Activated T-helper 2 cell treated with anti-CD3 and anti-CD28 coated beads, Interferon-gamma antibody, Interleukin-2, Interleukin-4, amounts not matched to agents 10 μg/mL and 5 μg/mL and 100 μg/mL, durations not matched to agents 14 hours and 24 hours and 36 hours (primary cell): ENCODE data around the gene SERP1. TPM values are rescaled to one million over a fixed set of nuclear protein-coding genes. Genes with fewer than 3 reads are reported as not detected.

ENCODE experiments used
- DNase-seq: peaks from one replicate; pipeline ENCODE4 v3.0.0; 2021; ENCODE audit warnings: low spot score
- H3K27ac Mint-ChIP-seq: one replicate; pipeline ENCODE4 v1.8.0; 2021; ENCODE audit warnings: mixed read lengths
- H3K27me3 Mint-ChIP-seq: one replicate; pipeline ENCODE4 v1.8.0; 2021; ENCODE audit warnings: low read depth, mixed read lengths
- H3K36me3 Mint-ChIP-seq: one replicate; pipeline ENCODE4 v1.8.0; 2021; ENCODE audit warnings: low read depth, mixed read lengths
- H3K4me1 Mint-ChIP-seq: one replicate; pipeline ENCODE4 v1.8.0; 2021; ENCODE audit warnings: low read depth, mixed read lengths
- H3K4me3 Mint-ChIP-seq: one replicate; pipeline ENCODE4 v1.8.0; 2021; ENCODE audit warnings: low read depth, mild to moderate bottlenecking, moderate library complexity, mixed read lengths
- H3K9me3 Mint-ChIP-seq: one replicate; pipeline ENCODE4 v1.8.0; 2021; ENCODE audit warnings: mixed read lengths
- intact Hi-C: fragments of 100-400 bp; cut with micrococcal nuclease; formaldehyde crosslinking; loops from one replicate; pipeline ENCODE4 v1.15.1; 2023
- total RNA-seq: library from RNA; stranded (reverse); gene quantifications from 2 replicates; pipeline ENCODE4 v1.2.3, GENCODE V29; 2022

SERP1 gene
- total RNA-seq, 1 donor from 2014 or later = 89.2 TPM

DNA sequence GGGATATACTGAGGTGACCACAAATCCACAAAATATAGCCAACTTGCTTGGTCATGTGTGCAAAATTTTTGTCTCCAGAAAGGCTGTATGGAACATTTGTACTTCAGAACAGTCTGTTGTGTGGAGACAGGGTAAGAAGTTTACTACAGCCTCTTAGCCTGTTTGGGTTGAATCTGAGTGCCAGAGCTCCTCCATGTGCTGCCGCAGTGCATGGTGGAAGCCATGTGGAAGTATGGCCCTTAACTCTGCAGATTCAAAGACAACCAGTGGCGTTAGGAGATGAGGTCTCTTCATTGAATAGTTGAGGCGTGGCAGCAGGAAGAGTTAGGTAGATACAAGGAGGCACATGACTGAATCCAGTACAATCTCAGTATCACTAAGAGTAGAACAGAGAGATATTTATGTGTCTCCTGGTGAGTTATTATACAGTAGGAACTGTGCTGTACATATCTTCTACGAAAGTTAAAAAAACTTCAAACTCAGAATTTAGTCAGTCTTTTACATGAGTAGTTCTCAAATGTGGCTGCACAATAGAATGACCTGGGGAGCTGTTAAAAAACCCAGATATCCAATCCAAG is 9.7 kb upstream of the SERP1 start:
- no peaks in the 10 kb centered on the region for H3K9me3 Mint-ChIP-seq
- intact Hi-C loops = no loop called here
- no peaks in the 10 kb centered on the region for H3K27me3 Mint-ChIP-seq
- no peak overlapping the region for H3K4me3 Mint-ChIP-seq
- no peak for DNase-seq
- H3K36me3 Mint-ChIP-seq = peaks cover 66% of the 10 kb centered on the region
- H3K4me1 Mint-ChIP-seq = peaks cover 39% of the 10 kb centered on the region
- H3K27ac Mint-ChIP-seq = no peak overlapping the region

DNA sequence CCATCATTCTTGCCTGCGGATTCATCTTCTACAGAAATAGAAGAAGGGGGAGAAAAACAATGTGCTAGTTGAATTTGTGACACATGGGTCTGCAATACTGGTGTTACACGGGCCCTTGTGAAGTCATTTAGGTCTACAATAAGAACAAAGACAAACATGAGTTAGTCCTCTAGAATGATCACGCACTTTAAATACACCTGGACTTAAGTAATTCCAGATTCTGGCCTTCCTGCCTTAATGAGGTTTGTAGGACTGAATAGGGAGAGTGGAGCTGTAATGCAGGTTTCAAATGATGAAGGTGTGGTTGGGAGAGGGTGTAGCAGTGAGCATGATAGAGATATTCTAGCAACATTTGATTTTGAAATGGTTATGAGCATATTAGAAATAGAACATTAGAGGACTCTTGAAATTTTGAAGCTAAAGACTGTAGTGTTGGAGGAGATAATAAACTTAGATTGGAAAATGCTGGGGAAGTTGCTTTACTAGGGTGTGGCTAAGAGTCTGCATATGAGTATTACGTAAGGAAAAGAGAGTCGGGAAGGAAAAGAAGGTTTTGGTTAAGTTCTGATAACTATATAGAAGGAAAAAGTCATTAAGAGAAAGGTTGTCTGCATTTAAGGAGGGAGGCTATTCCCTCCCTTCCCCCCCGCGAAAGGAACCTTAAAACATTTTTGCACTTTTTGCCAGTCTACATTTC is 897 bp upstream of the SERP1 start:
- Mint-ChIP-seq H3K4me3 (peak overlapping the region; percentile 97), H3K27ac (peak overlapping the region; percentile 92), H3K9me3 (no peaks in the 10 kb centered on the region), H3K27me3 (no peaks in the 10 kb centered on the region), H3K4me1 (peaks cover 53% of the 10 kb centered on the region), H3K36me3 (peaks cover 67% of the 10 kb centered on the region)
- intact Hi-C loops = loop anchor here (1.0 to 10.0 kb wide), 4 partner anchors 36 to 794 kb away; partner anchors contain the start of genes COMMD2 and MED12L
- DNase-seq = no peak

- peaks cover 55% of the 10 kb centered on the region for H3K4me1 Mint-ChIP-seq
- peaks cover 75% of the 10 kb centered on the region for H3K36me3 Mint-ChIP-seq
- DNase-seq = peak; percentile 50
- H3K4me3 Mint-ChIP-seq = peak overlapping the region; percentile 97
- intact Hi-C loops = loop anchor here (1.0 to 10.0 kb wide), 7 partner anchors 58 to 793 kb away; partner anchors contain the start of genes COMMD2, ERICH6, MED12L and SELENOT
- H3K27ac Mint-ChIP-seq = peak overlapping the region; percentile 92
- H3K27me3 Mint-ChIP-seq = no peaks in the 10 kb centered on the region
- no peaks in the 10 kb centered on the region for H3K9me3 Mint-ChIP-seq
These were observed 674 bp downstream of the SERP1 start for GRCh38 chr3:150545419-150546225.

DNA sequence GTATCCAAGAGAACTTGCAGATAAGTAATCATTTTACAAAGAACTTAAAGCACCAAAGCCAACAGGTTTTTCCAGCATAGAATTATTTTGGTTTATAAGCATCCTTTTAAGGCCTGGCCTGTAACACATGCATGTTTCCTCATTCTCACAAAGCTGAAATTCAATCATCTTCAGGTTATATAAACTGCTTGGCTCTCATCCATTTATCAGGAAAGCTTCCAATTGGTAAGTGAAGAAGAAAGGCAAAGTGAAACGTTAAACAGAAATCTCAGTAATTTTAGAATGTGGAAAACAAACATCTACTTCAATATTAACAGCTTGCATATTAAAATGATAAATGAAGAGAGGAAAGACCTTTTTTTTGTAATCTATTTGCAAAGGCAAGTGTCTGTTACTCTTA is 1.6 kb downstream of the SERP1 start:
- Mint-ChIP-seq H3K4me3 (peak overlapping the region; percentile 97), H3K4me1 (peaks cover 51% of the 10 kb centered on the region), H3K9me3 (no peaks in the 10 kb centered on the region), H3K27me3 (no peaks in the 10 kb centered on the region), H3K36me3 (peaks cover 72% of the 10 kb centered on the region), H3K27ac (no peak overlapping the region)
- intact Hi-C loops = loop anchor here (5.0 to 10.0 kb wide), 2 partner anchors 543 to 760 kb away; partner anchors contain the start of gene MED12L
- DNase-seq = no peak

DNA sequence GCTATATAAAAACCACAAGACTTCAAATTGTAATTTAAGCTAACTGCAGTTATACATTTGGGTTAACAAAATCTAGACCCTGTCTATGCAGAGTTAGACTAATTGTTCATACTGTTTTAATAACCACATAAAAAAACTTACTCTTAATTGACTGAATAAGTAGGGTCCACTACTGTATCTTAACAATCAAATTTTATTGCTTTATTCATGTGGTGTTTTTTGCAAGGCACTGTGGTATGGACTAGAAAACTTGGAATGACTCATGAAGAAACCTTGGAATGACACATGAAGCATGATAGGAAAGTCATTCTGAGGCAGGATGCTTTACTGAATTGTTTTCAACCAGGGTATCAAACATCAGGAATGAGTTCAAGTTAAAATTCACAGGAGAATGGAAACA is 2.3 kb downstream of the SERP1 start:
- peaks cover 48% of the 10 kb centered on the region for H3K4me1 Mint-ChIP-seq
- no peaks in the 10 kb centered on the region for H3K27me3 Mint-ChIP-seq
- H3K36me3 Mint-ChIP-seq = peaks cover 71% of the 10 kb centered on the region
- peak overlapping the region; percentile 97 for H3K4me3 Mint-ChIP-seq
- H3K9me3 Mint-ChIP-seq = no peaks in the 10 kb centered on the region
- no peak for DNase-seq
- intact Hi-C loops = loop anchor here (10.0 kb wide), 1 partner anchor 761 kb away; no protein-coding TSS in a partner anchor
- peak overlapping the region; percentile 52 for H3K27ac Mint-ChIP-seq

DNA sequence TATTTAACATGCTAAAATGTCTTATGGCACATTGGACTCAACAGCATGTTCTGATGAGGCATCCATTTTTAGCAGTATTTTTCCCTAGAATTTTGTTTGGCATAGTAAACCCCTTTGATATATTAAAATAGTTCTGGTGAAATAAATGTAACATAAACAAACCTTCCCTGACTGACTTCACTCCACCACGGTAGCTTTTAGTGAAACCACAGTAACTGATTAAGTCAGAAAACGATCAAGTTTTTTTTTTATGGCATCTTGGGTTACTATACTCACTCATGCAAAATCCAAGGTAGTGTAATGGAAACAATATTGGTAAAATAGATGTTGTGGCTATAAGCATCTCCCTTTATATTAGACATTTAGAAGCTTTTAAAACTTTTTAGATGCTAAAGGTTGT is 2.8 kb downstream of the SERP1 start:
- Mint-ChIP-seq H3K9me3 (no peaks in the 10 kb centered on the region), H3K27me3 (no peaks in the 10 kb centered on the region), H3K27ac (no peak overlapping the region), H3K4me1 (peaks cover 45% of the 10 kb centered on the region), H3K36me3 (peaks cover 66% of the 10 kb centered on the region), H3K4me3 (peak overlapping the region; percentile 97)
- intact Hi-C loops = loop anchor here (1.0 to 10.0 kb wide), 2 partner anchors 209 to 761 kb away; no protein-coding TSS in a partner anchor
- no peak for DNase-seq

DNA sequence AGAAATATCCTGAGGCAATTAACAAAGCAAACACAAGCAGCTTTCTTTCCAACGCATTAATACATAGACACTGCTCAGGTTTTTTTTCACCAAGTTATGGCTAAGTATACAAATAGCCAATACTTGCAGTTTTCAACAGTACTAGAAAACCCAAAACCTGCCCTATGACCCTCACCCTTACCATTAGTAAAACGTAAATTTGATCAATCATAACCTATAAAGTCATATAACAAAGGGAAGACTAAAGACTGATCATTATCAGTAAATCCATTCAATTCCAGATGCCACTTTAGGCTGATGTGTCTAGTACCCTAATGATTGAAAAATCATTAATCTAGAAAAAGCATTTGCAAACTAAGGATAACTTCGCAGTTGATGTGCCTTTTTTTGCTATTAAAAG is 3.2 kb downstream of the SERP1 start:
- Mint-ChIP-seq H3K36me3 (peaks cover 62% of the 10 kb centered on the region), H3K9me3 (no peaks in the 10 kb centered on the region), H3K4me3 (no peak overlapping the region), H3K4me1 (peaks cover 41% of the 10 kb centered on the region), H3K27ac (no peak overlapping the region), H3K27me3 (no peaks in the 10 kb centered on the region)
- DNase-seq = no peak
- intact Hi-C loops = loop anchor here (1.0 to 10.0 kb wide), 2 partner anchors 209 to 762 kb away; no protein-coding TSS in a partner anchor

- no peak overlapping the region for H3K27ac Mint-ChIP-seq
- no peak overlapping the region for H3K4me3 Mint-ChIP-seq
- no peak for DNase-seq
- H3K9me3 Mint-ChIP-seq = no peaks in the 10 kb centered on the region
- peaks cover 32% of the 10 kb centered on the region for H3K4me1 Mint-ChIP-seq
- peaks cover 54% of the 10 kb centered on the region for H3K36me3 Mint-ChIP-seq
- intact Hi-C loops = loop anchor here (10.0 kb wide), 1 partner anchor 764 kb away; no protein-coding TSS in a partner anchor
- H3K27me3 Mint-ChIP-seq = no peaks in the 10 kb centered on the region
These were observed 5.3 kb downstream of the SERP1 start for GRCh38 chr3:150540991-150541390.

DNA sequence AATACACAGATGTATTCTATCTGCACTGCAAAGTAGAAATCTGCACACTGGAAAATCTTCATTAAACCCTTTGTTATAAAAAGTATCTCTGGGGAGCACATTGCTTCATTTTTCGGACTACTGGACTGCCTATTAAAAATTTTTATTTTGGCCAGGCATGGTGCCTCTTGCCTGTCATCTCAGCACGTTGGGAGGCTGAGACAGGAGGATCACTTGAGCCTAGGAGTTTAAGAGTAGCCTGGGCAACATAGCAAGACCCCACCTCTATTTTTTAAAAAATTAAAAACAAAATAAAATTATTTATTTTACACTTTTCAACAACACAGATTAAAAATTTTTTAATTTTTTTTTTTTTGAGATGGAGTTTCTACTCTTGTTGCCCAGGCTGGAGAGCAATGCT is 6.0 kb downstream of the SERP1 start:
- no peak overlapping the region for H3K4me3 Mint-ChIP-seq
- H3K9me3 Mint-ChIP-seq = no peaks in the 10 kb centered on the region
- peaks cover 48% of the 10 kb centered on the region for H3K36me3 Mint-ChIP-seq
- DNase-seq = no peak
- intact Hi-C loops = loop anchor here (10.0 kb wide), 1 partner anchor 765 kb away; no protein-coding TSS in a partner anchor
- H3K27me3 Mint-ChIP-seq = no peaks in the 10 kb centered on the region
- H3K4me1 Mint-ChIP-seq = peaks cover 32% of the 10 kb centered on the region
- no peak overlapping the region for H3K27ac Mint-ChIP-seq

- Mint-ChIP-seq H3K36me3 (peaks cover 33% of the 10 kb centered on the region), H3K9me3 (no peaks in the 10 kb centered on the region), H3K4me3 (no peak overlapping the region), H3K4me1 (peaks cover 18% of the 10 kb centered on the region), H3K27me3 (no peaks in the 10 kb centered on the region), H3K27ac (no peak overlapping the region)
- no peak for DNase-seq
- intact Hi-C loops = no loop called here
These were observed 7.7 kb downstream of the SERP1 start for GRCh38 chr3:150538324-150539208.

- Mint-ChIP-seq H3K4me1 (peaks cover 6% of the 10 kb centered on the region), H3K27me3 (no peaks in the 10 kb centered on the region), H3K36me3 (peaks cover 5% of the 10 kb centered on the region), H3K4me3 (no peak overlapping the region), H3K27ac (no peak overlapping the region), H3K9me3 (no peaks in the 10 kb centered on the region)
- DNase-seq = no peak
- intact Hi-C loops = no loop called here
These were observed 11.1 kb downstream of the SERP1 start for GRCh38 chr3:150535204-150535603.

DNA sequence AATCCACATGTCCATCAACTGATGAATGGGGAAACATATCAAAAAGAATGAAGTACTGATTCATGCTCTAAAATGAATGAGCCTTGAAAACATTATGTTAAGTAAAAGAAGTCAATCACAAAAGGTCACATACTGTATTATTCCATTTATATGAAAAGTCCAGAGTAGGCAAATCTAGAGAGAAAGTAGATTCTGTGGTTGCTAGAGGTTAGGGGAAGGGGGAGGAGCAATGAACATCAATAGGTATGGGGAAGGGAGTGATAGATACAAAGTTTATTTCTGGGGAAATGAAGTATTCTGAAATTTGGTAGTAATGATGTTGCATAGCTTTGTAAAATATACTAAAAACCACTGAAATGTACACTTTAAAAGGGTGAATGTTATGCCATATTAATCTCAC is 14.5 kb downstream of the SERP1 start:
- Mint-ChIP-seq H3K27me3 (peaks cover 10% of the 10 kb centered on the region), H3K36me3 (no peaks in the 10 kb centered on the region), H3K4me1 (peaks cover 6% of the 10 kb centered on the region), H3K9me3 (no peaks in the 10 kb centered on the region), H3K27ac (no peak overlapping the region), H3K4me3 (no peak overlapping the region)
- intact Hi-C loops = loop anchor here (5.0 kb wide), 1 partner anchor 191 kb away; no protein-coding TSS in a partner anchor
- DNase-seq = no peak
